ENCODE results near the gene ARSA. TPM values are rescaled to one million over a fixed set of nuclear protein-coding genes. Genes with fewer than 3 reads are reported as not detected.

Gene ARSA
- total and polyA plus RNA-seq, 4 donors: 6.8 to 28.0 (median 15.8) TPM

GRCh38 chr22:50665738-50666137, 37.8 kb upstream of the ARSA start:
- WGBS: 80% methylated on average over 2 of the region's 2 CpGs
- Histone ChIP-seq H3K9me3 (ENCODE audit: control insufficient read depth in 4 of 4, low read length in 3 of 4) (no peaks in the 10 kb centered on the region), H3K36me3 (ENCODE audit: control insufficient read depth in 4 of 4, insufficient read depth in 3 of 4, low read depth in 1 of 4, low read length in 3 of 4) (no peaks in the 10 kb centered on the region), H3K9ac (ENCODE audit: low read depth in 1 of 2, low read length in 2 of 2) (no peak overlapping the region), H3K4me1 (ENCODE audit: control insufficient read depth in 4 of 4, insufficient read depth in 4 of 4, low read length in 3 of 4) (no peaks in the 10 kb centered on the region), H3K27ac (ENCODE audit: low read depth in 1 of 2, low read length in 2 of 2) (no peak overlapping the region), H3K4me3 (ENCODE audit: low read depth in 1 of 3, low read length in 3 of 3) (no peak overlapping the region), H3K27me3 (ENCODE audit: control insufficient read depth in 4 of 4, insufficient read depth in 4 of 4, low read length in 3 of 4) (no peaks in the 10 kb centered on the region)
- no peak for DNase-seq (ENCODE audit: low spot score)
- TF ChIP-seq RXRA (IDR thresholded peaks at IDR 0.05): no peak
- no peak for TF ChIP-seq MAX (IDR thresholded peaks at IDR 0.05)
- no peak for TF ChIP-seq SP1 (IDR thresholded peaks at IDR 0.05)
- no peak for TF ChIP-seq ATF3 (IDR thresholded peaks at IDR 0.05)
- TF ChIP-seq REST (IDR thresholded peaks at IDR 0.05): no peak
- no peak for TF ChIP-seq RAD21 (IDR thresholded peaks at IDR 0.05)
- TF ChIP-seq HNF4G (IDR thresholded peaks at IDR 0.05): no peak
- no peak for TF ChIP-seq JUND (IDR thresholded peaks at IDR 0.05)
- TF ChIP-seq TAF1 (conservative IDR thresholded peaks at IDR 0.05): no peak
- no peak for TF ChIP-seq GABPA (IDR thresholded peaks at IDR 0.05 in 1 of 2, conservative IDR thresholded peaks at IDR 0.05 in 1 of 2)
- no peak for TF ChIP-seq HNF4A (conservative IDR thresholded peaks at IDR 0.05)
- no peak for TF ChIP-seq FOXA1 (IDR thresholded peaks at IDR 0.05)
- no peak for TF ChIP-seq CTCF (IDR thresholded peaks at IDR 0.05; ENCODE audit: low read depth, low read length, missing input control)
- no peak for TF ChIP-seq NR2F2 (IDR thresholded peaks at IDR 0.05)
- TF ChIP-seq YY1 (IDR thresholded peaks at IDR 0.05): no peak
- TF ChIP-seq EGR1 (IDR thresholded peaks at IDR 0.05; ENCODE audit: low read depth in 2 of 2): no peak

- no peak for DNase-seq (ENCODE audit: low spot score)
Measured at GRCh38 chr22:50665212-50665611, 37.3 kb upstream of the ARSA start.

More at GRCh38 chr22:50665212-50665611, 37.3 kb upstream of the ARSA start:
- Histone ChIP-seq H3K36me3 (ENCODE audit: control insufficient read depth in 4 of 4, insufficient read depth in 3 of 4, low read depth in 1 of 4, low read length in 3 of 4) (no peaks in the 10 kb centered on the region), H3K9ac (ENCODE audit: low read depth in 1 of 2, low read length in 2 of 2) (no peak overlapping the region), H3K4me3 (ENCODE audit: low read depth in 1 of 3, low read length in 3 of 3) (no peak overlapping the region), H3K4me1 (ENCODE audit: control insufficient read depth in 4 of 4, insufficient read depth in 4 of 4, low read length in 3 of 4) (no peaks in the 10 kb centered on the region), H3K27ac (ENCODE audit: low read depth in 1 of 2, low read length in 2 of 2) (no peak overlapping the region), H3K27me3 (ENCODE audit: control insufficient read depth in 4 of 4, insufficient read depth in 4 of 4, low read length in 3 of 4) (no peaks in the 10 kb centered on the region), H3K9me3 (ENCODE audit: control insufficient read depth in 4 of 4, low read length in 3 of 4) (no peaks in the 10 kb centered on the region)
- WGBS: 95% methylated on average over 12 of the region's 12 CpGs
- TF ChIP-seq ATF3 (IDR thresholded peaks at IDR 0.05): no peak
